Right renal pelvis (tissue), 4 donors: ENCODE results near the gene SURF4. TPM values are rescaled to one million over a fixed set of nuclear protein-coding genes. Genes with fewer than 3 reads are reported as not detected.
A peak's percentile ranks its signal among the peaks of the same experiment; 100 is the strongest.
"Not testable (repeated sequence)": the region's sequence is repeated elsewhere in the genome, so short reads cannot be mapped to it uniquely, and the experiment has no call there.

Experiments used
- DNase-seq, 4 donors: peaks; one replicate each; pipeline ENCODE4 v3.0.0-alpha.2; 2013; ENCODE audit warnings: low read depth in 4 of 4, low spot score in 3 of 4, missing footprints in 1 of 4
- polyA plus RNA-seq, 4 donors: library from polyadenylated mRNA; unstranded; fragments of 120-200 nt; gene quantifications; one replicate each; pipeline ENCODE4 v1.2.1, GENCODE V29; 2013; ENCODE audit not compliant: insufficient read length in 4 of 4

The SURF4 gene
- polyA plus RNA-seq, 4 donors, result 174 to 189 (median 181) TPM

GRCh38 chr9:133340256-133340655 lies 35.6 kb downstream of the SURF4 start:
- DNase-seq, result no peak

GRCh38 chr9:133339641-133340040 lies 36.2 kb downstream of the SURF4 start:
- no peak for DNase-seq

- peak; percentile 68 to 81 (median 74) for DNase-seq
These were observed 39.7 kb downstream of the SURF4 start, which contains the start of gene SURF6 for GRCh38 chr9:133335924-133336811. Gene SURF6, minus strand, starts transcription at chr9:133336188. Its CDS starts 56 bp downstream, at chr9:133336132.

GRCh38 chr9:133334888-133335287 lies 41.0 kb downstream of the SURF4 start:
- not testable (repeated sequence) for DNase-seq

- no peak for DNase-seq
These were observed 41.7 kb downstream of the SURF4 start for GRCh38 chr9:133334161-133334560.

- no peak for DNase-seq
These were observed 42.3 kb downstream of the SURF4 start for GRCh38 chr9:133333566-133333965.

- DNase-seq, result no peak
These were observed 42.8 kb downstream of the SURF4 start for GRCh38 chr9:133333011-133333410.

GRCh38 chr9:133332381-133332730 lies 43.5 kb downstream of the SURF4 start:
- DNase-seq, result no peak

GRCh38 chr9:133331641-133332380 lies 44.0 kb downstream of the SURF4 start:
- DNase-seq, result no peak

GRCh38 chr9:133331221-133331620 lies 44.6 kb downstream of the SURF4 start:
- DNase-seq, result no peak

- DNase-seq, result not testable (repeated sequence)
These were observed 46.3 kb downstream of the SURF4 start for GRCh38 chr9:133329306-133330156.

- no peak for DNase-seq
These were observed 47.9 kb downstream of the SURF4 start for GRCh38 chr9:133327834-133328484.

GRCh38 chr9:133327021-133327420 lies 48.8 kb downstream of the SURF4 start:
- not testable (repeated sequence) for DNase-seq

- DNase-seq, result no peak
These were observed 51.7 kb downstream of the SURF4 start for GRCh38 chr9:133323991-133324703.

- no peak for DNase-seq
These were observed 52.6 kb downstream of the SURF4 start for GRCh38 chr9:133323211-133323610.

GRCh38 chr9:133322701-133323100 lies 53.2 kb downstream of the SURF4 start:
- no peak for DNase-seq

GRCh38 chr9:133321411-133321935 lies 54.4 kb downstream of the SURF4 start:
- DNase-seq, result no peak

- DNase-seq, result no peak
These were observed 55.4 kb downstream of the SURF4 start for GRCh38 chr9:133320421-133320881.

GRCh38 chr9:133317551-133317950 lies 58.3 kb downstream of the SURF4 start:
- DNase-seq, result not testable (repeated sequence)
